A549 (cell line): ENCODE measurements around the gene RANBP3. TPM values are rescaled to one million over a fixed set of nuclear protein-coding genes. Genes with fewer than 3 reads are reported as not detected.

Source experiments
- ATAC-seq, 2 experiments: fragments of 200-7000 bp in 1 of 2; fragments of >200 bp in 1 of 2; cut with Nextera tagmentation in 1 of 2; cut with Tn5 transposase in 1 of 2; 3 replicates each; pipeline versions ENCODE4 v1.8.0 to v1.9.1; 2018 to 2020; ENCODE audit warnings: mild to moderate bottlenecking in 1 of 2, moderate library complexity in 1 of 2
- CTCF ChIA-PET: fragments of 300-600 bp; sonication (Branson Sonifier 250); formaldehyde crosslinking; extraction: SDS; loops from one replicate; lab custom pipeline; 2021; ENCODE audit warnings: antibody characterized with exemption, inconsistent platforms; lab: Yijun Ruan, JAX
- POLR2A ChIA-PET: fragments of 350-600 bp; formaldehyde crosslinking; extraction: SDS; loops from one replicate; lab custom pipeline; 2021; ENCODE audit warnings: antibody characterized with exemption, inconsistent platforms; lab: Yijun Ruan, JAX
- DNase-seq, 2 experiments: peaks; one replicate each; pipeline versions ENCODE4 v3.0.0 to v3.0.0-alpha.2; 2011 to 2016; ENCODE audit warnings: low read depth in 1 of 2, low spot score in 1 of 2
- FAIRE-seq: peaks from 2 replicates; lab custom pipeline; 2011; peaks lifted over from hg19 to GRCh38; lab: Jason Lieb, UNC
- H3K27ac ChIP-seq, 2 experiments: fragments of >200 bp; sonication (Bioruptor Twin); formaldehyde crosslinking; 3 replicates each; pipeline ENCODE4 v1.5.1; 2016 to 2017
- H3K4me1 ChIP-seq: fragments of >200 bp; sonication (Bioruptor Twin); formaldehyde crosslinking; 3 replicates; pipeline ENCODE4 v1.6.1; 2016
- H3K4me2 ChIP-seq: fragments of >200 bp; sonication (Bioruptor Twin); formaldehyde crosslinking; 3 replicates; pipeline ENCODE4 v1.6.1; 2016
- H3K4me3 ChIP-seq: fragments of >200 bp; sonication (Bioruptor Twin); formaldehyde crosslinking; 3 replicates; pipeline ENCODE4 v1.5.1; 2016
- H3K9me3 ChIP-seq: fragments of >200 bp; sonication (Bioruptor Twin); formaldehyde crosslinking; 3 replicates; pipeline ENCODE4 v1.6.1; 2016
- ATOH8 ChIP-seq: fragments of 250-450 bp; sonication (Bioruptor Pico); IDR thresholded peaks from 2 replicates; pipeline ENCODE4 v1.5.0; 2020; ENCODE audit warnings: low read depth, mild to moderate bottlenecking, moderate library complexity
- CBX8 ChIP-seq: fragments of 200-600 bp; sonication (generic); IDR thresholded peaks from 2 replicates; pipeline ENCODE4 v1.6.1; 2016
- CHD2 ChIP-seq: fragments of 150-350 bp; IDR thresholded peaks from 2 replicates; pipeline ENCODE4 v1.6.1; 2014; ENCODE audit warnings: low read length; ENCODE audit not compliant: partially characterized antibody
- EHMT2 ChIP-seq: fragments of 200-600 bp; sonication (generic); IDR thresholded peaks from 2 replicates; pipeline ENCODE4 v1.6.1; 2016; ENCODE audit warnings: antibody characterized with exemption, low read depth, mild to moderate bottlenecking, moderate library complexity
- EP300 ChIP-seq, 2 experiments: fragments of >200 bp; sonication (Bioruptor Twin); formaldehyde crosslinking; IDR thresholded peaks; 2 replicates in 1 of 2; 3 replicates in 1 of 2; pipeline ENCODE4 v1.6.1; 2016 to 2017
- FOXS1 ChIP-seq: fragments of 250-450 bp; sonication (Bioruptor Pico); IDR thresholded peaks from 2 replicates; pipeline ENCODE4 v1.5.0; 2020; ENCODE audit warnings: mild to moderate bottlenecking, moderate library complexity
- GATA3 ChIP-seq: IDR thresholded peaks from 2 replicates; pipeline ENCODE4 v1.6.1; 2012; ENCODE audit warnings: borderline replicate concordance
- HDAC2 ChIP-seq: fragments of 200-600 bp; sonication (generic); IDR thresholded peaks from 2 replicates; pipeline ENCODE4 v1.6.1; 2016
- HEYL ChIP-seq: fragments of 250-450 bp; sonication (Bioruptor Pico); IDR thresholded peaks from 2 replicates; pipeline ENCODE4 v1.8.0; 2021; ENCODE audit warnings: mild to moderate bottlenecking, moderate library complexity
- KDM5A ChIP-seq: fragments of 200-600 bp; sonication (generic); IDR thresholded peaks from 2 replicates; pipeline ENCODE4 v1.6.1; 2016; ENCODE audit warnings: antibody characterized with exemption, mild to moderate bottlenecking
- MAFK ChIP-seq: fragments of 450-650 bp; IDR thresholded peaks from 2 replicates; pipeline ENCODE4 v1.6.1; 2014; ENCODE audit not compliant: partially characterized antibody
- MAZ ChIP-seq: fragments of 150-350 bp; IDR thresholded peaks from 2 replicates; pipeline ENCODE4 v1.6.1; 2014; ENCODE audit warnings: antibody characterized with exemption, low read depth, low read length, borderline replicate concordance
- MYC ChIP-seq: IDR thresholded peaks from 2 replicates; pipeline ENCODE4 v1.6.1; 2012; ENCODE audit warnings: mild to moderate bottlenecking, inconsistent platforms, low read length, improper control_type of control experiment, borderline replicate concordance
- NR3C1 ChIP-seq: fragments of >200 bp; sonication (Bioruptor Twin); formaldehyde crosslinking; IDR thresholded peaks from 3 replicates; pipeline ENCODE4 v1.6.1; 2017
- POLR2A ChIP-seq: IDR thresholded peaks from 2 replicates; pipeline ENCODE4 v1.6.1; 2012; ENCODE audit warnings: mild to moderate bottlenecking, low read length
- POLR2AphosphoS2 ChIP-seq: conservative IDR thresholded peaks from 2 replicates; pipeline ENCODE4 v1.6.1; 2012; ENCODE audit warnings: low read length, improper control_type of control experiment, inconsistent platforms
- RARB ChIP-seq: fragments of 250-450 bp; sonication (Bioruptor Pico); IDR thresholded peaks from 2 replicates; pipeline ENCODE4 v1.8.0; 2021; ENCODE audit warnings: mild to moderate bottlenecking, moderate library complexity
- RCOR1 ChIP-seq: fragments of 150-350 bp; IDR thresholded peaks from 2 replicates; pipeline ENCODE4 v1.6.1; 2014; ENCODE audit warnings: antibody characterized with exemption, low read length, low read depth
- REST ChIP-seq: fragments of 200-600 bp; sonication (generic); IDR thresholded peaks from 2 replicates; pipeline ENCODE4 v1.6.1; 2016; ENCODE audit warnings: antibody characterized with exemption, mild to moderate bottlenecking, moderate library complexity
- RNF2 ChIP-seq: fragments of 200-600 bp; sonication (generic); IDR thresholded peaks from 2 replicates; pipeline ENCODE4 v1.6.1; 2016; ENCODE audit warnings: low read depth, mild to moderate bottlenecking, antibody characterized with exemption, moderate library complexity, borderline replicate concordance
- ZC3H11A ChIP-seq: fragments of 450-650 bp; IDR thresholded peaks from 2 replicates; pipeline ENCODE4 v1.6.1; 2014; ENCODE audit warnings: antibody characterized with exemption, mild to moderate bottlenecking
- ZFP36 ChIP-seq: fragments of 450-650 bp; IDR thresholded peaks from 2 replicates; pipeline ENCODE4 v1.6.1; 2014; ENCODE audit warnings: borderline replicate concordance; ENCODE audit not compliant: partially characterized antibody
- WGBS: methylation state at CpG from one replicate; pipeline ENCODE4 v1.1.6; 2017; ENCODE audit errors: missing lambda C conversion rate; 5-methylcytosine and 5-hydroxymethylcytosine counted together
- polyA plus RNA-seq, 4 experiments: library from polyadenylated mRNA; depleted of rRNA in 3 of 4; stranded (reverse); fragments of >200 nt; fragmentation: RNase III in 1 of 4; extraction: RNeasy Plus Mini Kit Qiagen cat#74134 plus additional on column Dnase treatment in 1 of 4; gene quantifications; 2 replicates in 3 of 4; 3 replicates in 1 of 4; pipeline ENCODE4 v1.2.3, GENCODE V29; 2011 to 2017

The RANBP3 gene
- polyA plus RNA-seq, 2 of the 4 experiments (the other 2 are of a cell fraction), result 39.2 to 53.5 TPM

- no peak overlapping the region for H3K27ac ChIP-seq
- no peak for DNase-seq
- TF ChIP-seq MAFK, result no peak
- TF ChIP-seq, all 56 proteins: peak for 0
- Histone ChIP-seq H3K4me2 (no peak overlapping the region), H3K4me3 (no peak overlapping the region), H3K4me1 (no peaks in the 10 kb centered on the region), H3K9me3 (no peaks in the 10 kb centered on the region)
- FAIRE-seq, result no peak
- ChIA-PET POLR2A (no interaction called here), CTCF (interaction anchor here (1.9 to 2.0 kb wide), 2 partner anchors 32 to 132 kb away, joined by 5 to 6 read pairs; no protein-coding TSS in a partner anchor)
- no peak for ATAC-seq
- 92% methylated on average over 9 of the region's 9 CpGs for WGBS
Measured at GRCh38 chr19:5936292-5936592, 41.7 kb downstream of the RANBP3 start.

- 95% methylated on average over 20 of the region's 25 CpGs for WGBS
- FAIRE-seq, result no peak
- DNase-seq, result no peak
- Histone ChIP-seq H3K4me1 (no peaks in the 10 kb centered on the region), H3K27ac (no peak overlapping the region), H3K9me3 (no peaks in the 10 kb centered on the region), H3K4me2 (no peak overlapping the region), H3K4me3 (no peak overlapping the region)
- CTCF ChIA-PET, result interaction anchor here (0.6 to 2.0 kb wide), 4 partner anchors 32 to 215 kb away, joined by 3 to 6 read pairs (median 4); no protein-coding TSS in a partner anchor
- POLR2A ChIA-PET, result no interaction called here
- ATAC-seq, result no peak
- TF ChIP-seq HEYL (no peak), ZC3H11A (no peak), ZFP36 (no peak), FOXS1 (CRISPR knock-in tag) (no peak), REST (no peak)
Measured at GRCh38 chr19:5935473-5936291, 42.3 kb downstream of the RANBP3 start.

GRCh38 chr19:5934774-5935472 is 43.0 kb downstream of the RANBP3 start:
- Histone ChIP-seq H3K4me3 (no peak overlapping the region), H3K27ac (no peak overlapping the region), H3K4me1 (no peaks in the 10 kb centered on the region), H3K9me3 (no peaks in the 10 kb centered on the region), H3K4me2 (no peak overlapping the region)
- FAIRE-seq (no peak), DNase-seq (no peak), ATAC-seq (no peak)
- WGBS, result 91% methylated on average over 16 of the region's 16 CpGs
- TF ChIP-seq GATA3 (no peak), HDAC2 (no peak), CBX8 (no peak), RARB (CRISPR knock-in tag) (no peak), ZC3H11A (no peak), NR3C1 (no peak)
- ChIA-PET CTCF (interaction anchor here (0.6 to 1.9 kb wide), 3 partner anchors 33 to 214 kb away, joined by 3 to 5 read pairs (median 3); no protein-coding TSS in a partner anchor), POLR2A (no interaction called here)

- TF ChIP-seq ATOH8 (CRISPR knock-in tag) (no peak), MAZ (no peak), REST (no peak), EHMT2 (no peak), RNF2 (no peak), RARB (CRISPR knock-in tag) (no peak), MYC (no peak), RCOR1 (no peak), POLR2A (no peak), EP300 (IDR thresholded peaks at IDR 0.05) (no peak), CHD2 (no peak), KDM5A (no peak), POLR2AphosphoS2 (no peak)
- WGBS, result 93% methylated on average over 3 of the region's 5 CpGs
- DNase-seq (no peak), FAIRE-seq (no peak), ATAC-seq (no peak)
- ChIA-PET CTCF (interaction anchor here (0.7 to 1.3 kb wide), 2 partner anchors 34 to 41 kb away, joined by 3 read pairs; no protein-coding TSS in a partner anchor), POLR2A (no interaction called here)
- no peak overlapping the region for H3K4me3 ChIP-seq
- H3K4me1 ChIP-seq, result no peaks in the 10 kb centered on the region
- no peak overlapping the region for H3K4me2 ChIP-seq
- H3K9me3 ChIP-seq, result no peaks in the 10 kb centered on the region
- H3K27ac ChIP-seq, result no peak overlapping the region
Measured at GRCh38 chr19:5934069-5934401, 43.9 kb downstream of the RANBP3 start.
